ENCODE measurements around the gene CABLES1. TPM values are rescaled to one million over a fixed set of nuclear protein-coding genes. Genes with fewer than 3 reads are reported as not detected.
"Not testable (repeated sequence)": the region's sequence is repeated elsewhere in the genome, so short reads cannot be mapped to it uniquely, and the experiment has no call there.

The CABLES1 gene
- polyA plus RNA-seq, 2 of the 4 experiments (the other 2 are of a cell fraction), result 4.5 to 8.6 TPM

- ATAC-seq (no peak), DNase-seq (ENCODE audit: low read depth in 1 of 2, low spot score in 1 of 2) (no peak), FAIRE-seq (no peak)
- ChIA-PET POLR2A (no interaction called here), CTCF (no interaction called here)
- H3K4me1 ChIP-seq, result no peaks in the 10 kb centered on the region
- H3K9me3 ChIP-seq, result peaks cover 13% of the 10 kb centered on the region; the same call in 1 of the 3 replicates
- H3K27ac ChIP-seq, result no peak overlapping the region
- no peak overlapping the region for H3K4me3 ChIP-seq
- 88% methylated on average over 6 of the region's 8 CpGs for WGBS (ENCODE audit: missing lambda C conversion rate)
- TF ChIP-seq ZFP36 (IDR thresholded peaks at IDR 0.05; ENCODE audit: borderline replicate concordance, partially characterized antibody), result no peak
- TF ChIP-seq PHF8 (IDR thresholded peaks at IDR 0.05; ENCODE audit: borderline replicate concordance, low read depth), result no peak
- TF ChIP-seq SREBF2 (IDR thresholded peaks at IDR 0.05), result no peak
- TF ChIP-seq RFX5 (IDR thresholded peaks at IDR 0.05), result no peak
- no peak for TF ChIP-seq RCOR1 (IDR thresholded peaks at IDR 0.05; ENCODE audit: low read depth, low read length)
- TF ChIP-seq MYC (IDR thresholded peaks at IDR 0.05; ENCODE audit: borderline replicate concordance, low read length), result no peak
- no peak for TF ChIP-seq SMC3 (IDR thresholded peaks at IDR 0.05)
- no peak for TF ChIP-seq RARB (CRISPR knock-in tag; IDR thresholded peaks at IDR 0.05)
- TF ChIP-seq, protein P1, sequence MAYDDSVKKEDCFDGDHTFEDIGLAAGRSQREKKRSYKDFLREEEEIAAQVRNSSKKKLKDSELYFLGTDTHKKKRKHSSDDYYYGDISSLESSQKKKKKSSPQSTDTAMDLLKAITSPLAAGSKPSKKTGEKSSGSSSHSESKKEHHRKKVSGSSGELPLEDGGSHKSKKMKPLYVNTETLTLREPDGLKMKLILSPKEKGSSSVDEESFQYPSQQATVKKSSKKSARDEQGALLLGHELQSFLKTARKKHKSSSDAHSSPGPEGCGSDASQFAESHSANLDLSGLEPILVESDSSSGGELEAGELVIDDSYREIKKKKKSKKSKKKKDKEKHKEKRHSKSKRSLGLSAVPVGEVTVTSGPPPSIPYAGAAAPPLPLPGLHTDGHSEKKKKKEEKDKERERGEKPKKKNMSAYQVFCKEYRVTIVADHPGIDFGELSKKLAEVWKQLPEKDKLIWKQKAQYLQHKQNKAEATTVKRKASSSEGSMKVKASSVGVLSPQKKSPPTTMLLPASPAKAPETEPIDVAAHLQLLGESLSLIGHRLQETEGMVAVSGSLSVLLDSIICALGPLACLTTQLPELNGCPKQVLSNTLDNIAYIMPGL (CRISPR knock-in tag; IDR thresholded peaks at IDR 0.05; ENCODE audit: borderline replicate concordance), result no peak
- TF ChIP-seq CEBPB (IDR thresholded peaks at IDR 0.05), result no peak
- TF ChIP-seq RNF2 (IDR thresholded peaks at IDR 0.05; ENCODE audit: borderline replicate concordance, low read depth), result no peak
- TF ChIP-seq CHD4 (IDR thresholded peaks at IDR 0.05; ENCODE audit: borderline replicate concordance), result no peak
- TF ChIP-seq, protein P2, sequence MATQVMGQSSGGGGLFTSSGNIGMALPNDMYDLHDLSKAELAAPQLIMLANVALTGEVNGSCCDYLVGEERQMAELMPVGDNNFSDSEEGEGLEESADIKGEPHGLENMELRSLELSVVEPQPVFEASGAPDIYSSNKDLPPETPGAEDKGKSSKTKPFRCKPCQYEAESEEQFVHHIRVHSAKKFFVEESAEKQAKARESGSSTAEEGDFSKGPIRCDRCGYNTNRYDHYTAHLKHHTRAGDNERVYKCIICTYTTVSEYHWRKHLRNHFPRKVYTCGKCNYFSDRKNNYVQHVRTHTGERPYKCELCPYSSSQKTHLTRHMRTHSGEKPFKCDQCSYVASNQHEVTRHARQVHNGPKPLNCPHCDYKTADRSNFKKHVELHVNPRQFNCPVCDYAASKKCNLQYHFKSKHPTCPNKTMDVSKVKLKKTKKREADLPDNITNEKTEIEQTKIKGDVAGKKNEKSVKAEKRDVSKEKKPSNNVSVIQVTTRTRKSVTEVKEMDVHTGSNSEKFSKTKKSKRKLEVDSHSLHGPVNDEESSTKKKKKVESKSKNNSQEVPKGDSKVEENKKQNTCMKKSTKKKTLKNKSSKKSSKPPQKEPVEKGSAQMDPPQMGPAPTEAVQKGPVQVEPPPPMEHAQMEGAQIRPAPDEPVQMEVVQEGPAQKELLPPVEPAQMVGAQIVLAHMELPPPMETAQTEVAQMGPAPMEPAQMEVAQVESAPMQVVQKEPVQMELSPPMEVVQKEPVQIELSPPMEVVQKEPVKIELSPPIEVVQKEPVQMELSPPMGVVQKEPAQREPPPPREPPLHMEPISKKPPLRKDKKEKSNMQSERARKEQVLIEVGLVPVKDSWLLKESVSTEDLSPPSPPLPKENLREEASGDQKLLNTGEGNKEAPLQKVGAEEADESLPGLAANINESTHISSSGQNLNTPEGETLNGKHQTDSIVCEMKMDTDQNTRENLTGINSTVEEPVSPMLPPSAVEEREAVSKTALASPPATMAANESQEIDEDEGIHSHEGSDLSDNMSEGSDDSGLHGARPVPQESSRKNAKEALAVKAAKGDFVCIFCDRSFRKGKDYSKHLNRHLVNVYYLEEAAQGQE (IDR thresholded peaks at IDR 0.05), result no peak
- no peak for TF ChIP-seq RAD21 (conservative IDR thresholded peaks at IDR 0.05 in 1 of 2, IDR thresholded peaks at IDR 0.05 in 1 of 2)
- no peak for TF ChIP-seq JUN (IDR thresholded peaks at IDR 0.05)
- no peak for TF ChIP-seq ESRRA (IDR thresholded peaks at IDR 0.05; ENCODE audit: borderline replicate concordance, low read length)
- TF ChIP-seq HOXA7 (CRISPR knock-in tag; IDR thresholded peaks at IDR 0.05), result no peak
- TF ChIP-seq ZSCAN20 (CRISPR knock-in tag; IDR thresholded peaks at IDR 0.05), result no peak
- no peak for TF ChIP-seq MAX (IDR thresholded peaks at IDR 0.05)
- no peak overlapping the region for H3K4me2 ChIP-seq
Observed at GRCh38 chr18:23268641-23269040, 133.4 kb downstream of the CABLES1 start.

DNA sequence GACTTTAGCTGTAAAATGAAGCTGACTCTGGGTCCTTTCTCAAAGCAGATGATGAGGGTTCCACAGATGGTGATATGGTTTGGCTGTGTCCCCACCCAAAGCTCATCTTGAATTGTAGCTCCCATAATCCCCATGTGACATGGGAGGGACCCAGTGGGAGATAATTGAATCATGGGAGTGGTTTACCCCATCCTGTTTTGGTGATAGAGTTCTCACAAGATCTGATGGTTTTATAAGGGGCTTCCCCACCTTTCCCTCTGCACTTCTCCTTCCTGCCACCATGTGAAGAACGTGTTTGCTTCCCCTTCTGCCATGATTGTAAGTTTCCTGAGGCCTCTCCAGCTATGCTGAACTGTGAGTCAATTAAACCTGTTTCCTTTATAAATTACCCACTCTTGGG lies 133.8 kb downstream of the CABLES1 start:
- H3K9me3 ChIP-seq, result peaks cover 13% of the 10 kb centered on the region; the same call in 1 of the 3 replicates
- FAIRE-seq; ATAC-seq; POLR2A ChIA-PET; CTCF ChIA-PET; H3K27ac ChIP-seq; H3K4me2 ChIP-seq; H3K4me1 ChIP-seq; H3K4me3 ChIP-seq; DNase-seq (ENCODE audit: low read depth in 1 of 2, low spot score in 1 of 2): not testable (repeated sequence)
- WGBS (ENCODE audit: missing lambda C conversion rate), result 58% methylated on average over 1 of the region's 1 CpG
